Astrocyte of the hippocampus (primary cell): ENCODE measurements around the gene CACNA1G.

Experiments
- DNase-seq: peaks from one replicate; pipeline ENCODE4 v3.0.0; 2011; ENCODE audit warnings: low read depth, low spot score

The CACNA1G gene

DNA sequence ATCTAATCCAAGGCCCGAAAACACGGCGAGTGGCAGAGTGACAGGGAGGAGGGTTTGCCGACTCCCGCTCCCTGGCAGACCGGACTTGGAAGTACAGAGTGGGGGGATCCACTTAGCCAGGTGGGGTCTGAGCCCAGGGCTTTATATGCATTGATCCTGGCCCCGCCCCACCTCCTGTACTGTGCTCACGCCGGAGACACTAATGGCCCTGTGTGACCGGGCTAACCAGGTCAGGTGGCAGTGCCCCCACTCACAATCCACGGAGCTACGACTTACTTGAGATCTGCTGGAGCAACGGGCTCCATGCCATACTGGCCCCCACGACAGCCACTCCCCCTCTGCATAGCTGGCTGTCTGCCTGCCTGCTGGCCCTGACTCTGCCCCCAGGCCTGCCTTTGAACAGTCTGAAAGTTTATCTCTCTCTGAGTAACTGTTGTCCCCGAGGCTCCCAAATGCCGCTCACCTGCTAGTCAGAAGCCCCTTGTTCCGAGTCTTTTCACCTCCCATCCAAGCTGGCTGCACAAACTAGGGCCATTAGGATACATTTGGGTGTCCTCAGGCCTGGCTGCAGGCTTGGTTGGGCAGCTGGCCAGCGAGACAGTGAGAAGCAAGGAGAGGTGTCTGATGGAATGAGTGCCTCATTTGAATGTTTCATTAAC, 28.0 kb downstream of the CACNA1G start:
- peak; percentile 63 for DNase-seq

DNA sequence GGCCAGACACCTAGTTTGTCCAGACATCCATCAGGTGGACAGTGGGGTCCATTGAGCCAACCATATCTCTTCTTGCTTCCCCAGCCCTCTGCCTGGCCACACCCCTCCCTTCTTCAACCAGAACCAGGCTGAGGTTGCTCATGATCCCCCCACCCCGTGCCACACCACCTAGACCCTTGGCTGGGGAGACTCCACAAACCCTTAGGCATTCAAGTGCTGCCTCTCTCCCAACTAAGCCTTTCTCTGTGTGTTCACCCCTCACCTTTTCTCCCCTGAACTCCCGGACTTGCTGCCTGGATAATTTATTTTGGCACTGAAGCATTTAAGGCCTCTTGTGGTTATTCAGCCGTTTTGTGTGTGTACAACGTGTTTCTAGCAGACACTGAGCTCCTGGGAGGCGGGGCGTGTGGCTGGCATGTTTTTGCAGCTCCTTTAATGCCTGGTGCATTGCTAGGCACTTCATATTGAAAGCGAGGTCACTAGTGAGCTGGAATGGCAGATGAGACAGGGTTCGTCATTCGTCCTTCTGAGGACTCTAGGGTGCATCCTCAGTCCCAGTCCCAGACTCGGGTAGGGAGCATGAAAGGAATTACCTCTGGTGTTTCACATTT, 28.7 kb downstream of the CACNA1G start:
- peak; percentile 63 for DNase-seq

DNA sequence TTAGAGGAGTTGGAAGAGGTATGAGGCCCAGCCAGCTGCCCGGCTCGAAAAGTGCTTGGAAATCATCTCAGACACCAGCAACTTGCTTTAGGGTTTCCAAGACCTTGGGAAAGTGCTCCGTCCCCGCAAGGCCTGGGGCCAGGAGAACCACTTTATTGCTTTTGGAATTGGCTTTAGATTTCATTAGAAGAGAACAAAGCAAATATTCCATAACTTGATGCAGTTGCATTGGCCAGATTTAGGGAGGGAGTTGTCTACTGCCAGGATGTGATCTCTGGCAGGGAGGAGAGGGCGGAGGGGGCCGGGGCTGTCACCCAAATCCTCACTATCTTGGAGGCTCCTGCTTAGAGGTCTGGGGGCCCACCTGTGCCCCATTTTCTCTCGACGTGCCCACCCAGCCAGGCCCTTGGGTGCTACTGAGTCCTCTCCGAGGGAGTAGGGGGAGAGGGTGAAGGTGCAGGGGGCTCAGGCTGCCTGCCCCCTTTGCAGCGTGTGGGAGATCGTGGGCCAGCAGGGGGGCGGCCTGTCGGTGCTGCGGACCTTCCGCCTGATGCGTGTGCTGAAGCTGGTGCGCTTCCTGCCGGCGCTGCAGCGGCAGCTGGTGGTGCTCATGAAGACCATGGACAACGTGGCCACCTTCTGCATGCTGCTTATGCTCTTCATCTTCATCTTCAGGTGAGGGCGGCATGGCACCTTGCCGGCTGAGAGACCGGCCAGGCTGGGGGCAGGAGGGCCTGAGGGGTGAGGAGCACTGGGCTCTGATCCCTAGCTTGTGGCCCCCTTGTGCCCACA, 30.6 kb downstream of the CACNA1G start:
- no peak for DNase-seq

DNA sequence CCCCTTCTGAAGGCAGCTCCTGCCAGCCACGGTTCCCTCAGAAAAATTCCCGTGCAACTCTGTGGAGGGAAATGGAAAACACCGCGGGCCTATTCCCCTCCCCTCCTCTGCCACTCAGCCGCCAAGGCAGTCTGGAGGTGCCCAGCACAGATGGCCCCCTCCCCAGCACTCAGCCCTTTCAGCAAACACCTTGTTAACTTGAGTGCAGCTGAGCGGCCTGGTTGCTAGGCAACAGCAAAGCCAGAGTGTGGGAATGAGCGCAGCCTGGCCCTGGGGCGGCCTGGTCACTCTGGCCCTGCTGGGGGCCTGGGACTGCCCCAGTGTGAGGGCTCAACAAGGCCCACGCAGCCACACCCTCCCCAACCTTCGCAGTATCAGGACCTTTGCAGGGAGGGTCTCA, 32.8 kb downstream of the CACNA1G start:
- DNase-seq, result peak; percentile 63

DNA sequence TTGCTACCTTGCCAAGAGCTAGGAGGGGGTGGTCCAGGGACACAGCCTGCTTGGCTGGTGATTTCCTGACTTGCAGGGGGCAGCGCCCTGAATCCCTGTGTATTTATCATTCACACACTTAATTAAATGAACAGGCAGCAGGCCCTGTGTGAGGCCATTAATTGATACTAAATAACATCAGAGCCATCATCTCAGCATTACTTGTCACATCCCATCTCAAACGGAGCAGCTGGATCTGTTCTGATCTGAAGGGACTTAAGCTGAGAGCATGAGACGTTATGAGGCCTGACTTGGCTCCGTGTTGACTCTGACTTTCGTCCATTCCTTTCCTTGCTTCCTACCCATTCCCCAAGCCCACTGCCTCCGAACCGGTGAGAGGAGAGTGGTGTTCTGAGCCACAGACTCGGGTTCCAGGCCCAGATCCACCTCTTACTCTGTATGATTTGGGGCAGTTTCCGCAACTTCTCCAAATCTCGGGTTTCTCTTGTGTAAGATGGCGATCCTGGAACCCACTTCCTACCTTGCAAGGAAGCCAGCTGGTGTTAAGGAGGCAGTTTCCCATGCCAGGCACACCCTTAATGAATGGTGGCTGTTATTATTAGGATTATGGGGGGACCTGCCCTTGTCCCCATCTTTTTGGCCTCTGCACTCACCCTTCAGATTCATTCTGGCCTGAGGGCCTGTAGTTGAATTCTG, 33.8 kb downstream of the CACNA1G start:
- DNase-seq, result no peak

DNA sequence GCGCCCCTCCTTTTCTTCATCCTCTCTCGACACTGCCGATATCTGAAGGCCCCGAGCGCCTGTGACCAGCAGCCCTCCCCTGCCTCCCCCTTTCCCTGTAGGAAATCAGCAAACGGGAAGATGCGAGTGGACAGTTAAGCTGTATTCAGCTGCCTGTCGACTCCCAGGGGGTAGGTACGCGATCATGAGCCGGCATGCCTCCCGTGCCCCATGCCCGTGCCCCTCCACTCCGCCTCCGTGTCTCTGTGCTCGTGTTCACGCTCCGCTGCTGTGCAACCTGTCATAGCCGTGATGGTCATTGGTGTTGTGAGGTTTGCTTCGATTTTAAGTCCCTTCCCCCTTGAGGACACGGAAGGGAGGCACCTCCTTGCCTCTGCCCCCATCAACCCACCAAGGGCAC, 34.4 kb downstream of the CACNA1G start:
- no peak for DNase-seq

DNA sequence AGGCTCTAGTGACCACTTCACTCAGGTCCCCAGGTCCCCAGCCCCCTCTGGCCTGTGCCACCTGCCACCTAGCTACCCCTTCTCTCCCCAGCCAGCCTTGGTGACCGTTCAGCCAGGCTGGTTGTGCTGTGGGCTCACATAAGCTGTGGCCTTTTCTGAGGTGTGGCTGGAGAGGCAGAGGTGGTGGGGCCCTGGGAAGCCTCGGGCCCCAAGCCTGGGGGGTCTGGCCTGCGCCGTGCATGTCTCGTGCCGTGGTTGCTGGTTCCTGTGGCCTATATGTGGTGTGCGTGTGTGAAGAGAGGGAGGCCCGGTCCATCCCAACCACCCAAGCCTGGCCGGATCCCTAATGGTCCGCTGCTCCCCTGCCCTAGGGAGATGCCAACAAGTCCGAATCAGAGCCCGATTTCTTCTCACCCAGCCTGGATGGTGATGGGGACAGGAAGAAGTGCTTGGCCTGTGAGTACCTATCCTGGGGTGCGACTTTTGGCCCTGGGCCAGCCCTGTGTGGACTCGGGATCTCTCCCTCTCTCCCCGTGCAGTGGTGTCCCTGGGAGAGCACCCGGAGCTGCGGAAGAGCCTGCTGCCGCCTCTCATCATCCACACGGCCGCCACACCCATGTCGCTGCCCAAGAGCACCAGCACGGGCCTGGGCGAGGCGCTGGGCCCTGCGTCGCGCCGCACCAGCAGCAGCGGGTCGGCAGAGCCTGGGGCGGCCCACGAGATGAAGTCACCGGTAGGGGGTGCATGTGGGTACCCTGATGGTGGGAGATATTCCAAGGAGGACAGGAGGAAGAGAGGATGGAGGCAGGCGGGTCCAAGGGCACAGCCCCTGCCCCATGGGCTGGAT, 35.9 kb downstream of the CACNA1G start:
- no peak for DNase-seq

DNA sequence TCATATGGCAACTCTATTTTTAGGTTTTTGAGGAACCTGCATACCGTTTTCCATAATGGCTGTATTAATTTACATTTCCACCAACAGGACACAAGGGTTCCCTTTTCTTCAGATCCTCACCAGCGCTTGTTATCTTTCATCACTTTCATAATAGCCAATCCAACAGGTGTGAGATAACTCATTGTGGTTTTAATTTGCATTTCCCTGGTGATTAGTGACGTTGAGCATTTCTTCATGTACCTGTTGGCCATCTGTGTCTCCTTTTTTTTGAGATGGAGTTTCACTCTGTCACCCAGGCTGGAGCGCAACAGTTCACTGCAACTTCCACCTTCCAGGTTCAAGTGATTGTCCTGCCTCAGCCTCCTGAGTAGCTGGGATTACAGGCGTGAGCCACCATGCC, 38.0 kb downstream of the CACNA1G start:
- DNase-seq, result no peak

DNA sequence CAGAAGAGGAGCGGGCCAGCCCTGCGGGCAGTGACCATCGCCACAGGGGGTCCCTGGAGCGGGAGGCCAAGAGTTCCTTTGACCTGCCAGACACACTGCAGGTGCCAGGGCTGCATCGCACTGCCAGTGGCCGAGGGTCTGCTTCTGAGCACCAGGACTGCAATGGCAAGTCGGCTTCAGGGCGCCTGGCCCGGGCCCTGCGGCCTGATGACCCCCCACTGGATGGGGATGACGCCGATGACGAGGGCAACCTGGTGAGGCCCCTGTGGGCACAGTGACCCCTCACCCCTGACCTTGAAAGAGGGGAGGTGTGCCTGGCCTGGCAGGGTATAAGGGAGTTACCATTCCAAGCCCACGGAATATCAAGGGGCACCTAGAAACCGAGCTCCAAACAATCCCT, 39.1 kb downstream of the CACNA1G start:
- no peak for DNase-seq

DNA sequence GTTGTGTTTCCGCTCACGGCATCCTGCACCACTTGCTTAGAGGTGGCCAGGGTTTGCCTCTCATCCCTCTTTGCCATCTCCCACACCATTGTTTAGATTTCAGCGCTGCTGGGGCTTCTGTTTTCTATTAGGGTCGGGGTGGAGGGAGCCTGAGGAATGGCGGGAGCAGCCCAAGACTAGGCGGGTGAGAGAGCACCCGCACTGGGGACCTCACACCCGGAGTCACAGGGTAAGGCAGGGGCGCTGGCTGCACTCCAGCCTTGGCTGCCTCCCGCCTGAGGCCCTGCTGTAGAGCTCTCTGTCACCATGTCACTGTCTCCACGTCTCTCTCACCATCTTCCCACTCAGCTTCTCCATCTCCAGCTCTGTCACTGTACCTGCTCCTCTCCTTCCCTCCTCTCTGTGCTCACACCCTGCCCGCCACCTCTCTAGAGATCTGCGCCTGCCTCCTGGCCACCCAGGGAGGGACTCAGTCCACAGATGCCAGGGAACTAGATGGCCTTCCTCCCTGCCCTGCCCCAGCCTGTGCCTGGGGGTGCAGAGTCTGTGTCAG, 41.4 kb downstream of the CACNA1G start:
- DNase-seq, result no peak

DNA sequence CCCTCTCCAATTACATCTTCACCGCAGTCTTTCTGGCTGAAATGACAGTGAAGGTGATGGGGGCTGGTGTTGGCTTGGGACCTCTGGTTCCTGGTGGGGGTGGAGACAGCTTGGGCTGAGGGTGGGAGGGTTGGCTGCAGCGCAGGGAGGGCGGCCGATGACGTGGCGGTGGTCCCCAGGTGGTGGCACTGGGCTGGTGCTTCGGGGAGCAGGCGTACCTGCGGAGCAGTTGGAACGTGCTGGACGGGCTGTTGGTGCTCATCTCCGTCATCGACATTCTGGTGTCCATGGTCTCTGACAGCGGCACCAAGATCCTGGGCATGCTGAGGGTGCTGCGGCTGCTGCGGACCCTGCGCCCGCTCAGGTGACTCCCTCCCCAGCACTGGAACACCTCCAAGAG, 42.3 kb downstream of the CACNA1G start:
- no peak for DNase-seq

DNA sequence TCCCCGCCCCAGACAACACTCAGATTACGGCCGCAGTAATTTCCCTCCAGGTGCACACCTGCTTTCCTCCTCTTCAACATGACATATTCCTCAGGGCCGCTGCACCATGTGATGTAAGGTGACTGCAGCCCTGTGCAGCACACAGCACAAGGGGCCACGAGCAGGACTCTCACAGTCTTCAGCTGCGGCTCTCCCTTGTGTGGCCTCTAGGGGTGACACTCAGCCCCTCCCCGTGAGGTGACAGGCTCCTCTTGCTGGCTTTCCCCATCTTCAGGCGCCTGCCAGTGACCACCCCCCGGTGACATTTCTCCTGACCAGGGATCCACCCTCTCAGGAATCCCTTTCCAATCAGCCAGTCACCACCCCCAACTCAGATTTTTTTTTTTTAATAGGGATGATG, 42.8 kb downstream of the CACNA1G start:
- DNase-seq, result no peak

DNA sequence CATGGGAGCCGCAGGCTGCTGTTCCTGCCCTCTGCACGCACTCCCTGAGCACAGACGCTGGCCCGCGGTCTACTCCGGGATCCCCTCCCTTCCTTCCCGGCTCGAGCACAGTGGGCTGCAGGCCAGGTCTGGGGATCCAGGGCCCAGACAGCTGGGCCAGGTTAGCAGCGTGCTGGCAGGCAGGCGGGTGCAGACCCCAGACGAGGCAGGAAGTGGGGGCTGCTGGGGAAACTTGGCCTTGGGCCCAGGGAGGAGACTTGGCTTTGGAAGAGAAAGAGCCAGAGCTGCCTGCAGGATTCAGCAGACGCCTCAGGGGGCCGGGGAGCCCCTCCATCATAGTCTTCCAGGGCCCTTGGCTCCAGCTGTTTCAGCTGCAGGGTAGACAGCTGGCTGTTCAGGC, 44.0 kb downstream of the CACNA1G start:
- peak; percentile 78 for DNase-seq

DNA sequence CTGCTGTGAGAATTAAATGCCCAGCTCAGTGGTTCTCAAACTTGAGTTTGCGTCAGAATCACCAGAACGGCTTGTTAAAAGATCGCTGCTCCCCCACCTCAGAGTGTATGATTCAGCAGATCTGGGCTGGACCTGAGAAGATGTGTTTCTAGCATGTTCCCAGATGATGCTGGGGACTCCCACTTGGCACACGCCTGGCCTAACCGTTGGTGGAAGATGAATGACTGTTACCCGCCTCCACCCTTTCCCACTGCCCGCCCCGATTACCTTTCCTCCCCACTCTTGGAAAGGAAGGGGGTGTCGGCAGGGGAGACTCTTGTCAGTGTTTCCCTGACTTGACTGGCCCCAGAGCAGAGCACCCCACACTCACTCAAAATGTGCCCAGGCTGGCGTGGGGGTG, 44.9 kb downstream of the CACNA1G start:
- DNase-seq, result no peak

DNA sequence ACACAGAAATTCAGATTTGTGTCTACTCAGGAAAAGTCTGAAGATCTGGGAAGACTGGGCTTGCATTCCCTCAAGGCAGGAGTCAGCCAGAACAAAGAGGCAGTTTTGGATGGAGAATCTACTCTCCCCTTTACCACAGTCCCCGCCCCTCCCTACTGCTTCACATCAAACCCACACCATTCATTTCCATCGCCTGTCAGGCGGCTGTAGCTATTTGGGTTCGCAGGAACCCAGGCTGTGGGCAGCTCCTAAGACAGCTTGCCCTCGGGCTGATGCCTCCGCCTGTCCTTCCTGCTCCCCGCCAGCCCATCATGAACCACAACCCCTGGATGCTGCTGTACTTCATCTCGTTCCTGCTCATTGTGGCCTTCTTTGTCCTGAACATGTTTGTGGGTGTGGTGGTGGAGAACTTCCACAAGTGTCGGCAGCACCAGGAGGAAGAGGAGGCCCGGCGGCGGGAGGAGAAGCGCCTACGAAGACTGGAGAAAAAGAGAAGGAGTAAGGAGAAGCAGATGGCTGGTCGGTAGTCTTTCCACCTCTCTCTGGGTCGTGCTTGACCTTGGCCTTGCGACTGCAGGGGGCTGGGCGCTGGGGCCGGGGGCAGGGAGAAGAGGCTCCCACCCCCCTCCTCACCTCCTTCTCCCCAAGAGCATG, 47.1 kb downstream of the CACNA1G start:
- no peak for DNase-seq

DNA sequence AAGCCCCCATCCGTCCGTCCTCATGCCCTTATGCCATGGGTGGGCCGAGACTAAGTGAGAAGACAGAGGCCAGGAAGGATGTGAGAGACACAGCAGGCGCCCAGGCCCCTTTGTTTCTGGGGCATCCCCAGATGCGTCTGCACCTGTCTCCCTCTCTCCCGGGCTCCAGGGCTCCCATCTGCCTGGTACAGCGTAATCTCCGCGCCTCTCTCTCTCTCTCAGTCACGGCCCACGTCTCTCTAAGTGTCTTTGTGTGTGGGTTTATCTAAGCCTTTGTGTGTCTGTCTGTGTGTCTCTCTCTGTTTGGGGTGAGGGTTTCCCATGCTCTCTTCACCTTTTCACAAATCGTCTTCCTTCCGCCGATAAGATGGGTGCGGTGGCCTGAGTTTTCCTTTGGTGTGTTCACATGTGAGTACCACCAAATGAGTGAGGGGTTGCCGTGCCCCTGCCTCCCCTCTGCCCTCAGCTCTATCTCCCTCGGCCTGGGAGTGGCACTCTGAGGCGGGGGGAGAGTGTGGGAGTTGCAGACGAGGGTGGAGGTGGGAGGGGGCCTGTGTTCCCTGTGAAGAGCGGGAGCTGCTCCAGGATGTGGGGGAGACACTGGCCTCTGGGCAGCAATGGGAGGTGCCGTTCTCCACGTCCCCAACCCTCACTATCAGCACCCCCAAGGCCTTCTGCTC, 48.3 kb downstream of the CACNA1G start:
- DNase-seq, result no peak

DNA sequence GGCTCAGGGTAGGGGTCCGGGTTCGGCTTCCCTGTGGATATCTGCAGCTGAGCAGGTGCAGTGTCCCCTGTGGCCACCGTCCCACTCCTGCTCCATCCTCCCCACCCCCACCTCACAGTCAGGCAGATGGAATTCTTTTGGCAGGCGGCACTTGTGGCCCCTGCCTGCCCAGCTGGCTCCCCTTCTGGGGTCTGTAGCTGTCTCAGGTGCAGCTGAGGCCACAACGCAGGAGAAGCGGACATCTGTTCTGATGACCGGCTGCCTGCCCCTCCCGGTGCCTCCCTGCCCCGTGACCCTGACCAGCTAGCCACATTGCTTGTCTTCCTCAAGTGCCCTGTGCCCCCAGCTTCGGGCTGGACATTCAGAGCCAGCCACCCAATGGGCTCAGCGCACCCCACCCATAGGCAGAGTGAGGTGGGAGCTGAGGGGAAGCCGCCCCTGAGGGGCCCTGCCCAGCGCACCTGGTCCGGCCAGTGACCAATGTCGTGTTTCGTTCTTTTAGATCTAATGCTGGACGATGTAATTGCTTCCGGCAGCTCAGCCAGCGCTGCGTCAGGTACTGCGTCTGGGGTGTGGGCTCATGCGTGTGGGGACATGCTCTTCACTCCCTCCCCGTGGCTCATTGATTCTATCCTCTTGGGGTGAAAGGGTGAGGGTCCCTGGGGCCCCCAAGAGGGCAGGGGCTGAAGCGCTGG, 49.0 kb downstream of the CACNA1G start:
- DNase-seq, result no peak

DNA sequence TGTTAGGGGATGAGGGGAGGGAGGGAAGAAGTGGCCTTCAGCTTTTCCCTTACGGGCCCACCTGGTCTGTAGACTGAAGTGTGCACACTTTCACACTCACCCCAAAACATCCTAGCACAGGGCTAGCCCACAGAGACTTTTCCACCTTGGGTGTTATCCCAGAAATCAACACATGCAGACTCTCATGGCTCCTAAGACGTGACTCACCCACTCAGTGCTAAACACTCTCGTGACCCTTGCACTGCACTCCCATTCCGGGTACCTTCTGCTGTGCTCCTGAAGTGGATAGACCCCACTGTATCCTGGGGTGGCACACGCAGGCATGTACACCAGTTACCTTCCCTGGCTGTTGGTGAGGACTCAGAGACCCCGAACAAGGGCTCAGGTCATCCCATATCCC, 51.1 kb downstream of the CACNA1G start:
- DNase-seq, result no peak

DNA sequence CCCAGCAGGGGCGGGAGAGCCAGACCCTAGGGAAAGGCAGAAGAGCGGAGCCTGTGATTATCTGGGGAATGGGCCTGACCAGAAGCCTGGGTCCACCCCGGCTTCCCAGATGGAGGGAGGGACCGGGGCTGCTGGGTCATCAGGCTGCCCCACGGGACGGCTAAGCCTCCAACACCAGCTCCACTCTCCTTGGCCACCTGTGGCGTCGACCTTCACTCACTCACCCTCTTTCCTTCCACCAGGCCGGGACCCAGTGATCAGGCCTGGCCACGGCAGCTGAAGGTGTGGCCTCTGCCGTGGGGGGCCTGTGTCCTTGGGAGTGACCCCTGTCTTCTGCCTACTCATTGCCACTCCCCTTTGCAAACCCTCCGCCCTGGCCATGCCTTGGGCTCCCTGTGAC, 51.8 kb downstream of the CACNA1G start:
- DNase-seq, result no peak
